ENCODE data around the gene IL1A. TPM values are rescaled to one million over a fixed set of nuclear protein-coding genes. Genes with fewer than 3 reads are reported as not detected.

Gene IL1A
- total RNA-seq, 4 donors from 2014 or later = 0.24 to 2.2 TPM; not detected in 2

- DNase-seq (ENCODE audit: low spot score) (no peak), ATAC-seq (ENCODE audit: low FRiP score) (no peak)
- TF ChIP-seq, protein P1, sequence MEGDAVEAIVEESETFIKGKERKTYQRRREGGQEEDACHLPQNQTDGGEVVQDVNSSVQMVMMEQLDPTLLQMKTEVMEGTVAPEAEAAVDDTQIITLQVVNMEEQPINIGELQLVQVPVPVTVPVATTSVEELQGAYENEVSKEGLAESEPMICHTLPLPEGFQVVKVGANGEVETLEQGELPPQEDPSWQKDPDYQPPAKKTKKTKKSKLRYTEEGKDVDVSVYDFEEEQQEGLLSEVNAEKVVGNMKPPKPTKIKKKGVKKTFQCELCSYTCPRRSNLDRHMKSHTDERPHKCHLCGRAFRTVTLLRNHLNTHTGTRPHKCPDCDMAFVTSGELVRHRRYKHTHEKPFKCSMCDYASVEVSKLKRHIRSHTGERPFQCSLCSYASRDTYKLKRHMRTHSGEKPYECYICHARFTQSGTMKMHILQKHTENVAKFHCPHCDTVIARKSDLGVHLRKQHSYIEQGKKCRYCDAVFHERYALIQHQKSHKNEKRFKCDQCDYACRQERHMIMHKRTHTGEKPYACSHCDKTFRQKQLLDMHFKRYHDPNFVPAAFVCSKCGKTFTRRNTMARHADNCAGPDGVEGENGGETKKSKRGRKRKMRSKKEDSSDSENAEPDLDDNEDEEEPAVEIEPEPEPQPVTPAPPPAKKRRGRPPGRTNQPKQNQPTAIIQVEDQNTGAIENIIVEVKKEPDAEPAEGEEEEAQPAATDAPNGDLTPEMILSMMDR (IDR thresholded peaks at IDR 0.05) = no peak
Measured at GRCh38 chr2:112782234-112782799, 2.0 kb downstream of the IL1A start.

DNA sequence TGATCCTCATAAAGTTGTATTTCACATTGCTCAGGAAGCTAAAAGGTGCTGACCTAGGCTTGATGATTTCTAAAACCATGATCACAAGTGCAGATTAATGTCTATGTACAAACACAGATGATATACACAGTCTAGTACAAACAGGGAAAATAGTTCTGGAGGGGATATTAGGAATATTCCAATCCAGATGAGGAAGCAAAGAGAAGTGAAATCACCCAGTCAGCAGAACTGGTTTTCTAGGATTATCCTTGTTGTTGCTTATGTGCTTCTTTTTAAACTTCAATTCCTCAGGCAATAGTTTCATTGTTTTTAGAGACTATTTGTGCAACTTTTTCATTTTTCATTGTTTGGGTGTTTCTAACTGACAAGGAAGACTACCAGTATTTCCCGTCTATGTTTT lies 4.7 kb downstream of the IL1A start:
- DNase-seq (ENCODE audit: low spot score) (no peak), ATAC-seq (ENCODE audit: low FRiP score) (no peak)
- TF ChIP-seq, protein P1 (IDR thresholded peaks at IDR 0.05) = no peak

DNA sequence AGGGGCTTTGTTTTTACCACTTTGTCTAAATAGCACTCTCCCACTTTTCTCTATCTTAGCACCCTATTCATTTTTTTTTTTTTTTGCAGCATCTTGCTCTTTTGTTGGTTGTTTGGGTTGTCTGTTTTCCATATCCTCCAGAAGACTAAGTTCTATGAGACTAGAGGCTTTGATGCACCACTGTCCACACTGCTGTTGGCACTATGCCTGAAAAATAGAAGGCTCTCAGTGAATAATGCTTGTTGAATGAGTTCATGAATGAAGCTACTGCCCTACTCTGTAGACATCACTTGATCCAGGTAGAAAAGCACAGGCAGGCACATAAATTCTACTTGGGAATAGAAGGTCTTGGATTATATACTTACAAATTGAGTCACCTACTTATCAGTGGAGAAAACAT lies 7.3 kb downstream of the IL1A start:
- ATAC-seq (ENCODE audit: low FRiP score) (no peak), DNase-seq (ENCODE audit: low spot score) (no peak)

GRCh38 chr2:112776113-112776512 lies 8.2 kb downstream of the IL1A start:
- DNase-seq (ENCODE audit: low spot score) = no peak
- TF ChIP-seq, protein P1 (IDR thresholded peaks at IDR 0.05) = no peak
- ATAC-seq (ENCODE audit: low FRiP score) = no peak

More for the DNA sequence above, 7.3 kb downstream of the IL1A start:
- TF ChIP-seq, protein P1 (IDR thresholded peaks at IDR 0.05) = no peak

- TF ChIP-seq, protein P1 (IDR thresholded peaks at IDR 0.05) = no peak
- DNase-seq (ENCODE audit: low spot score) (no peak), ATAC-seq (ENCODE audit: low FRiP score) (no peak)
Measured at GRCh38 chr2:112774536-112775285, 9.6 kb downstream of the IL1A start.

DNA sequence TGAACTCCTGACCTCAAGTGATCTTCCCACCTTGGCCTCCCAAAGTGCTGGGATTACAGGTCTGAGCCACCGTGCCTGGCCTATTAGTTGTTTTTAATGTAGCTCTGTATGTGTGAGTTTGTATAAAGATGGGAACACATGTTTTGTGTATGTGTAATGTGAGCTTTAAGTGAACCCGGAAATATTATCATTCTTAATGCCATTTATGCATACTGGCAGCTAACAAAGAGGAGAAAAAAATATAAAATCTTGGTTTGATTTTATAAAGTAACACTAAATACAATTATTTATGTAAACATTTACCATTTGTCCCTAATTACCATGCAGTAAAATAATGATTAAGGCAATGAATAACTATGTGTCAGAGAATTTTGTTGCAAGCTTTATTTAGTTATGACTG lies 10.7 kb downstream of the IL1A start:
- no peak for ATAC-seq (ENCODE audit: low FRiP score)
- TF ChIP-seq, protein P1 (IDR thresholded peaks at IDR 0.05) = no peak
- no peak for DNase-seq (ENCODE audit: low spot score)

All from omental fat pad (tissue), 4 donors.